Fibroblast of villous mesenchyme (primary cell): ENCODE results near the gene DESI1. TPM values are rescaled to one million over a fixed set of nuclear protein-coding genes. Genes with fewer than 3 reads are reported as not detected.
"Not testable (repeated sequence)": the region's sequence is repeated elsewhere in the genome, so short reads cannot be mapped to it uniquely, and the experiment has no call there.

Experiments
- DNase-seq: peaks from one replicate; pipeline ENCODE4 v3.0.0-alpha.2; 2010; ENCODE audit warnings: low read depth
- H3K4me3 ChIP-seq: 2 replicates; pipeline ENCODE4 v1.5.1; 2011; ENCODE audit warnings: low read depth, mild to moderate bottlenecking, low read length
- CTCF ChIP-seq: IDR thresholded peaks from 2 replicates; pipeline ENCODE4 v1.5.1; 2012; ENCODE audit warnings: low read depth, mild to moderate bottlenecking, low read length; ENCODE audit not compliant: insufficient read depth
- total RNA-seq: library from RNA; depleted of rRNA; stranded (reverse); fragments of >200 nt; gene quantifications from 2 replicates; pipeline ENCODE4 v1.2.3, GENCODE V29; 2012

The DESI1 gene
- total RNA-seq, 1 donor, result 27.6 TPM

GRCh38 chr22:41636467-41636866, 15.6 kb upstream of the DESI1 start:
- no peak for DNase-seq
- TF ChIP-seq CTCF, result no peak
- no peak overlapping the region for H3K4me3 ChIP-seq

- not testable (repeated sequence) for DNase-seq, H3K4me3 ChIP-seq
These were observed 13.8 kb upstream of the DESI1 start for GRCh38 chr22:41634610-41635009.

GRCh38 chr22:41631615-41632014, 10.8 kb upstream of the DESI1 start:
- H3K4me3 ChIP-seq, DNase-seq: not testable (repeated sequence)

GRCh38 chr22:41631115-41631514, 10.3 kb upstream of the DESI1 start:
- H3K4me3 ChIP-seq, DNase-seq: not testable (repeated sequence)

GRCh38 chr22:41625577-41625976, 4.7 kb upstream of the DESI1 start:
- no peak for TF ChIP-seq CTCF
- DNase-seq, result no peak
- no peak overlapping the region for H3K4me3 ChIP-seq

GRCh38 chr22:41621911-41622179, 1.0 kb upstream of the DESI1 start:
- DNase-seq, result no peak
- peak overlapping the region; percentile 99 for H3K4me3 ChIP-seq
- no peak for TF ChIP-seq CTCF

GRCh38 chr22:41621099-41621910, 462 bp upstream of the DESI1 start, which contains the start of gene XRCC6:
TSS of gene XRCC6 (plus strand) at chr22:41621295. CDS start at chr22:41622005, 710 bp downstream.
- peak; percentile 100 for DNase-seq
- no peak for TF ChIP-seq CTCF
- H3K4me3 ChIP-seq, result peak within 1 kb of the TSS; percentile 99

GRCh38 chr22:41619979-41620588, 759 bp downstream of the DESI1 start:
- peak; percentile 14 for DNase-seq
- no peak for TF ChIP-seq CTCF
- H3K4me3 ChIP-seq, result peak overlapping the region; percentile 99
